Liver (tissue), 3 donors: ENCODE data around the gene KCNMA1.

Source experiments
- ATF3 ChIP-seq: IDR thresholded peaks from 2 replicates; pipeline ENCODE4 v1.6.1; 2016; ENCODE audit warnings: antibody characterized with exemption
- CTCF ChIP-seq: fragments of 150-350 bp; IDR thresholded peaks from 2 replicates; pipeline ENCODE4 v1.5.1; 2017; ENCODE audit warnings: improper control_type of control experiment, low read depth, low read length; ENCODE audit not compliant: missing input control
- FOXA1 ChIP-seq: IDR thresholded peaks from 2 replicates; pipeline ENCODE4 v1.6.1; 2016; ENCODE audit warnings: antibody characterized with exemption
- GABPA ChIP-seq, 2 donors: IDR thresholded peaks in 1 of 2; conservative IDR thresholded peaks in 1 of 2; 2 replicates each; pipeline ENCODE4 v1.6.1; 2016; ENCODE audit warnings: antibody characterized with exemption in 2 of 2, mild to moderate bottlenecking in 1 of 2, moderate library complexity in 1 of 2
- HNF4G ChIP-seq: IDR thresholded peaks from 2 replicates; pipeline ENCODE4 v1.6.1; 2016; ENCODE audit warnings: antibody characterized with exemption
- JUND ChIP-seq, 2 donors: IDR thresholded peaks; 2 replicates each; pipeline ENCODE4 v1.6.1; 2016; ENCODE audit warnings: antibody characterized with exemption in 2 of 2
- MAX ChIP-seq: IDR thresholded peaks from 2 replicates; pipeline ENCODE4 v1.6.1; 2016; ENCODE audit warnings: antibody characterized with exemption
- RXRA ChIP-seq, 2 donors: IDR thresholded peaks; 2 replicates each; pipeline ENCODE4 v1.6.1; 2017 to 2018; ENCODE audit warnings: antibody characterized with exemption in 2 of 2, mild to moderate bottlenecking in 1 of 2
- TAF1 ChIP-seq: conservative IDR thresholded peaks from 2 replicates; pipeline ENCODE4 v1.6.1; 2016; ENCODE audit warnings: antibody characterized with exemption, mild to moderate bottlenecking
- YY1 ChIP-seq: IDR thresholded peaks from 2 replicates; pipeline ENCODE4 v1.6.1; 2016; ENCODE audit warnings: antibody characterized with exemption, mild to moderate bottlenecking
- TF ChIP-seq, protein P1 (sequence below): IDR thresholded peaks from 2 replicates; pipeline ENCODE4 v1.6.1; 2016; ENCODE audit warnings: antibody characterized with exemption, mild to moderate bottlenecking
- donor health status: healthy.
- donor health status: healthy.

DNA sequence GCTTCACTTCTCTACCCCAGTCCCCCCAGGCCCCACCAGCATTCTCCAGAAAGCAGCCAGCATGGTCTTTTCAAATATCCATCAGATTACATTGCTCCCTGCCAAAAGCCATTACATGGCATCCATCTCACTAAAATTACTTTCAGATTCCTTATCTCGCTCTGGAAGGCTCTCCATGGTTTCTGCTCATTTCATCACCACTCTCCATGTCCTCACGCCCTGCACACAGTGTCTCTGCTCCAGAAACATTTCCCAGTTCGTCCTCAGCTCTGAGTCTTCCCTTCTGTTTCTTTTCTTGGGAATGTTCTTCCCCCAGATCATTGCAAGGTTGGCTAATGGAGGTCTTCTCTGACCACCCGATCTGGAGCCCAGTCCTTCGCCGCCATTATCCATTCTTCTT lies 499.1 kb downstream of the KCNMA1 start:
- TF ChIP-seq, protein P1, sequence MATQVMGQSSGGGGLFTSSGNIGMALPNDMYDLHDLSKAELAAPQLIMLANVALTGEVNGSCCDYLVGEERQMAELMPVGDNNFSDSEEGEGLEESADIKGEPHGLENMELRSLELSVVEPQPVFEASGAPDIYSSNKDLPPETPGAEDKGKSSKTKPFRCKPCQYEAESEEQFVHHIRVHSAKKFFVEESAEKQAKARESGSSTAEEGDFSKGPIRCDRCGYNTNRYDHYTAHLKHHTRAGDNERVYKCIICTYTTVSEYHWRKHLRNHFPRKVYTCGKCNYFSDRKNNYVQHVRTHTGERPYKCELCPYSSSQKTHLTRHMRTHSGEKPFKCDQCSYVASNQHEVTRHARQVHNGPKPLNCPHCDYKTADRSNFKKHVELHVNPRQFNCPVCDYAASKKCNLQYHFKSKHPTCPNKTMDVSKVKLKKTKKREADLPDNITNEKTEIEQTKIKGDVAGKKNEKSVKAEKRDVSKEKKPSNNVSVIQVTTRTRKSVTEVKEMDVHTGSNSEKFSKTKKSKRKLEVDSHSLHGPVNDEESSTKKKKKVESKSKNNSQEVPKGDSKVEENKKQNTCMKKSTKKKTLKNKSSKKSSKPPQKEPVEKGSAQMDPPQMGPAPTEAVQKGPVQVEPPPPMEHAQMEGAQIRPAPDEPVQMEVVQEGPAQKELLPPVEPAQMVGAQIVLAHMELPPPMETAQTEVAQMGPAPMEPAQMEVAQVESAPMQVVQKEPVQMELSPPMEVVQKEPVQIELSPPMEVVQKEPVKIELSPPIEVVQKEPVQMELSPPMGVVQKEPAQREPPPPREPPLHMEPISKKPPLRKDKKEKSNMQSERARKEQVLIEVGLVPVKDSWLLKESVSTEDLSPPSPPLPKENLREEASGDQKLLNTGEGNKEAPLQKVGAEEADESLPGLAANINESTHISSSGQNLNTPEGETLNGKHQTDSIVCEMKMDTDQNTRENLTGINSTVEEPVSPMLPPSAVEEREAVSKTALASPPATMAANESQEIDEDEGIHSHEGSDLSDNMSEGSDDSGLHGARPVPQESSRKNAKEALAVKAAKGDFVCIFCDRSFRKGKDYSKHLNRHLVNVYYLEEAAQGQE = no peak
- TF ChIP-seq MAX (no peak), JUND (IDR thresholded peaks at IDR 0.05) (no peak), CTCF (no peak), RXRA (IDR thresholded peaks at IDR 0.05) (no peak), ATF3 (no peak), YY1 (no peak), HNF4G (no peak), GABPA (IDR thresholded peaks at IDR 0.05 in 1 of 2, conservative IDR thresholded peaks at IDR 0.05 in 1 of 2) (no peak), TAF1 (no peak), FOXA1 (no peak)
